Ishikawa (cell line): ENCODE data around the gene WASF1.

Source experiments
- CEBPB ChIP-seq: IDR thresholded peaks from 2 replicates; pipeline ENCODE4 v1.6.1; 2012
- CREB1 ChIP-seq: IDR thresholded peaks from 2 replicates; pipeline ENCODE4 v1.6.1; 2012; ENCODE audit warnings: low read depth
- EGR1 ChIP-seq: IDR thresholded peaks from 2 replicates; pipeline ENCODE4 v1.6.1; 2012
- EP300 ChIP-seq: IDR thresholded peaks from 2 replicates; pipeline ENCODE4 v1.6.1; 2012; ENCODE audit warnings: borderline replicate concordance
- FOXM1 ChIP-seq: IDR thresholded peaks from 2 replicates; pipeline ENCODE4 v1.6.1; 2012; ENCODE audit warnings: low read depth, borderline replicate concordance
- NFIC ChIP-seq: IDR thresholded peaks from 2 replicates; pipeline ENCODE4 v1.6.1; 2012
- RAD21 ChIP-seq: IDR thresholded peaks from 2 replicates; pipeline ENCODE4 v1.6.1; 2012; ENCODE audit warnings: low read depth
- YY1 ChIP-seq: IDR thresholded peaks from 2 replicates; pipeline ENCODE4 v1.6.1; 2012; ENCODE audit warnings: low read depth
- TF ChIP-seq, protein P1 (sequence below): IDR thresholded peaks from 2 replicates; pipeline ENCODE4 v1.6.1; 2012; ENCODE audit warnings: low read depth, mild to moderate bottlenecking
- TF ChIP-seq, protein P2 (sequence below): IDR thresholded peaks from 2 replicates; pipeline ENCODE4 v1.6.1; 2012
- TF ChIP-seq, protein P3 (sequence below): IDR thresholded peaks from 2 replicates; pipeline ENCODE4 v1.6.1; 2012

DNA sequence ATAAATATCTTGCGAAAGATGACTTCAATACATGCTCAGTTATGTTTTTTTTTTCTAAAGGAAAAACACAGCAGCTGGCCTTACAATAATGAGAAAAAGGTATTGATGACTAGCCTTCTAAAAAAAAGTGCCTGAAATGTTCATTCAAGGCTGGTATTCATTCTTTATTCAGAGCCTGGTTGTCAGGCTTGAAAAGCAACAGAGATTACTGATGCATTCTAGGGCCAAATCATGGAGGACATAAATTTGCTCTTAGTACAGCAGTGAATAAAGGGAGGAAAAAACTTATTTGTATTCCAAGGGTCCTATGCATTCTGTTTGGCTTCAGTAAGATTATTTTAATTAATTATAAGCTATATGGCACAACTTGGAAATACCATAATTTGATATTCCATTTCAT is 83.5 kb downstream of the WASF1 start:
- TF ChIP-seq RAD21 (no peak), YY1 (no peak), NFIC (no peak), EGR1 (no peak), EP300 (no peak), FOXM1 (no peak), CEBPB (no peak), CREB1 (no peak)
- TF ChIP-seq, protein P1, sequence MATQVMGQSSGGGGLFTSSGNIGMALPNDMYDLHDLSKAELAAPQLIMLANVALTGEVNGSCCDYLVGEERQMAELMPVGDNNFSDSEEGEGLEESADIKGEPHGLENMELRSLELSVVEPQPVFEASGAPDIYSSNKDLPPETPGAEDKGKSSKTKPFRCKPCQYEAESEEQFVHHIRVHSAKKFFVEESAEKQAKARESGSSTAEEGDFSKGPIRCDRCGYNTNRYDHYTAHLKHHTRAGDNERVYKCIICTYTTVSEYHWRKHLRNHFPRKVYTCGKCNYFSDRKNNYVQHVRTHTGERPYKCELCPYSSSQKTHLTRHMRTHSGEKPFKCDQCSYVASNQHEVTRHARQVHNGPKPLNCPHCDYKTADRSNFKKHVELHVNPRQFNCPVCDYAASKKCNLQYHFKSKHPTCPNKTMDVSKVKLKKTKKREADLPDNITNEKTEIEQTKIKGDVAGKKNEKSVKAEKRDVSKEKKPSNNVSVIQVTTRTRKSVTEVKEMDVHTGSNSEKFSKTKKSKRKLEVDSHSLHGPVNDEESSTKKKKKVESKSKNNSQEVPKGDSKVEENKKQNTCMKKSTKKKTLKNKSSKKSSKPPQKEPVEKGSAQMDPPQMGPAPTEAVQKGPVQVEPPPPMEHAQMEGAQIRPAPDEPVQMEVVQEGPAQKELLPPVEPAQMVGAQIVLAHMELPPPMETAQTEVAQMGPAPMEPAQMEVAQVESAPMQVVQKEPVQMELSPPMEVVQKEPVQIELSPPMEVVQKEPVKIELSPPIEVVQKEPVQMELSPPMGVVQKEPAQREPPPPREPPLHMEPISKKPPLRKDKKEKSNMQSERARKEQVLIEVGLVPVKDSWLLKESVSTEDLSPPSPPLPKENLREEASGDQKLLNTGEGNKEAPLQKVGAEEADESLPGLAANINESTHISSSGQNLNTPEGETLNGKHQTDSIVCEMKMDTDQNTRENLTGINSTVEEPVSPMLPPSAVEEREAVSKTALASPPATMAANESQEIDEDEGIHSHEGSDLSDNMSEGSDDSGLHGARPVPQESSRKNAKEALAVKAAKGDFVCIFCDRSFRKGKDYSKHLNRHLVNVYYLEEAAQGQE: no peak
- TF ChIP-seq, protein P2, sequence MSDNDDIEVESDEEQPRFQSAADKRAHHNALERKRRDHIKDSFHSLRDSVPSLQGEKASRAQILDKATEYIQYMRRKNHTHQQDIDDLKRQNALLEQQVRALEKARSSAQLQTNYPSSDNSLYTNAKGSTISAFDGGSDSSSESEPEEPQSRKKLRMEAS: no peak
- TF ChIP-seq, protein P3, sequence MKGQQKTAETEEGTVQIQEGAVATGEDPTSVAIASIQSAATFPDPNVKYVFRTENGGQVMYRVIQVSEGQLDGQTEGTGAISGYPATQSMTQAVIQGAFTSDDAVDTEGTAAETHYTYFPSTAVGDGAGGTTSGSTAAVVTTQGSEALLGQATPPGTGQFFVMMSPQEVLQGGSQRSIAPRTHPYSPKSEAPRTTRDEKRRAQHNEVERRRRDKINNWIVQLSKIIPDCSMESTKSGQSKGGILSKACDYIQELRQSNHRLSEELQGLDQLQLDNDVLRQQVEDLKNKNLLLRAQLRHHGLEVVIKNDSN: no peak
